HG03066 (cell line): ENCODE results near the gene QRFP.

ENCODE experiments used
- ATAC-seq: cut with Tn5 transposase; IDR thresholded peaks from one replicate; pipeline ENCODE4 v1.9.1; 2021; ENCODE audit warnings: low read depth; ENCODE audit not compliant: unreplicated experiment

QRFP gene

DNA sequence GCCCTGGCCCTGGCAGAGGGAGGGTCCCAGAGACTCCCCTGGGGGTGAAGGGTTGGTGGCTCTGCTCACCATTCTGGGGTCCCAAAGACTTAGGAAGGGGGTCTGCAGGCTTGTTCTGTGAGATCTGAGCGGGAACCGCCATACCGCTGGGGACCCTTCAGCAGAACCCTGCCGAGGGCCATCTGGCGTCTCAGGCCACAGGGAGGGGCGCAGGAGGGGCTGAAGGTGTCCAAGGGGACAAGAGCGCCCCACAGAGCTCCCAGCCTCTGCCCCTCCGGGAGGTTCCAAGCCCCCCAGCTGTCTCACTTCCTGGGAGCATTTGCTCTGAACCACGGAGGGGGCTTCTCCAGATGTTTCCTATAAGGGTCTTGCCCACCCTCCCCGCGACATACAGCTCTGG, 37.6 kb upstream of the QRFP start:
- no peak for ATAC-seq

DNA sequence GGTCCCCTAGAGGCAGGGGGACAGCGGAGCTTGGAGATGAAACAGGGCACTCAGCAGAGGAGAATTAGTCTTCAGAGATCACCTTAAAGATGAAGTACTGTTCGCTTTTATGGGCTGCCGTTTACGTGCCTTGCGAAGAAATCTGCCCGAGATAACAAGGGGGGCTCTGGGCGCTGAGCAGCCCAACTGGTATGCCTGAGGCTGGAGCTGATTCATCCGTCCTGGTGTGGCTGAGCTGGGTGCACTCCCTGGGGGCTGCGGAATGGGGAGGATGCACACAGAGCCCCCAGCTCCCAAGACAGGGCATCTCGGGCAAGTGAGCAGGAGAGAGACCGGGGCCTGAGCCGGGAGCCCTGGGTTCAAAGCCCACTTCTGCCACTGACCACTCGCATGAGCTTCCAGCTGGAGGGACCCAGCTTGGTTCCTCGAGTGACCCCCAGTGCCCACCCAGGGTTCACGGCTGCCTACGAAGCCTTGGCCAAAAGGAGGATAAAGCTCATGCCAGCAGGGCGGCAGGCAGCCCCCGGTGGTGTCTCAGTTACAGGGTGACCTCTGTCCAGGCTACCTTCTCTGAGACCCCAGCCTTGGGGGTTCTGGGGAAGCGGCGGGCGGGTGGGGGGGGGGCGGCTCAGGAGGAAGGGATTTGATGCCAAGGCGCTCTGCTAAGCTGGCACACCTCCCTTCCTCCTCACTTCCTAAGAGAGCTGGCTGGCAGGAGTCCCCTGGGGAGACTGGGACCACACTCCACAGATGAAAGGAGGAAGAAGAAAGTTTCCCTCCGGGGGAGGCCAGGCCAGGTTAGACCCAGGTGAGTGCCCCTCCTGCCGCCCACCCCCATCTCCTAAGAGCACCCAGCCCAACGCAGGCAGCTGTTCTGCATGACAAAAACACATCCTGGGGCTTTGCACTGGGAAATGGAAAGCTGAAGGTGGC, 36.8 kb upstream of the QRFP start:
- ATAC-seq = no peak

DNA sequence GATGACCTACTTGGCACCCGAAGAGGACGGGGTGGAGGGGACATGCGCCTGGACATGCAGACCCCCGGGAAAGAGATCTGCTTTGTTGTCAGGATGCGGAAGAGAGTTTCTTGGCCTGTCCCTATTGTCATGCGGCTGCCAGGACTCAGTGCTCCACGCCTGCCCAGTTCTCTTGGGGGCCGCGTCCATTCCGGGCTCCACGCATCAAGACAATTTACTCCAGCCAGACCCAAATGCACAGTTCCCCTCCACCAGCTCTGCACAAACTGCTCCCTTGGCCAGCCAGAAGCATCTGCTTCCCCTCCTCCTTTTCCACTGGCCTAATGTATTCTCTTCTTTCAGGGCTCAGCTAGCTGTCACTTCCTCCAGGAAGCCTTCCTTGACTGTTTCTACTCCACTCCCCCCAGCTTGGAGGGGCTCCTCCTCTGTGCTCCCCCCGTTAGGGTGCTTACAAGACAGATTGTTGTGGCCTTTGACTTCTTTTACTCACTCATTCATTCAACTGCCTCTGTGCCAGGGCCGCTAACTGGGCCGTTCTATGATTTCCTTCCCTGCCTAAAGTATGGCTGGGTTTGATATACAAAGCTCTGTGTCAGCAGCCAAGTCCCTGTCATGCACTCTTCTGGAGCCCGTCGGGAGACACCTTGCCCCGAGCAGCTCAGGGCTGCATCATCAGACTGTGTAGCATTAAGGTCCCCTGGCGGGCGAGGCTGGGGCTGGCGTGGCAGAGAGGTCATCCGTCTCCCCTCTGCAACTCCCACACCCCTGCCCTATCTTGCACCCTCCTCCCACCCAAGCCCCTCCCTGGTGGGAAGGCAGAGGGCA, 35.9 kb upstream of the QRFP start:
- ATAC-seq = no peak

DNA sequence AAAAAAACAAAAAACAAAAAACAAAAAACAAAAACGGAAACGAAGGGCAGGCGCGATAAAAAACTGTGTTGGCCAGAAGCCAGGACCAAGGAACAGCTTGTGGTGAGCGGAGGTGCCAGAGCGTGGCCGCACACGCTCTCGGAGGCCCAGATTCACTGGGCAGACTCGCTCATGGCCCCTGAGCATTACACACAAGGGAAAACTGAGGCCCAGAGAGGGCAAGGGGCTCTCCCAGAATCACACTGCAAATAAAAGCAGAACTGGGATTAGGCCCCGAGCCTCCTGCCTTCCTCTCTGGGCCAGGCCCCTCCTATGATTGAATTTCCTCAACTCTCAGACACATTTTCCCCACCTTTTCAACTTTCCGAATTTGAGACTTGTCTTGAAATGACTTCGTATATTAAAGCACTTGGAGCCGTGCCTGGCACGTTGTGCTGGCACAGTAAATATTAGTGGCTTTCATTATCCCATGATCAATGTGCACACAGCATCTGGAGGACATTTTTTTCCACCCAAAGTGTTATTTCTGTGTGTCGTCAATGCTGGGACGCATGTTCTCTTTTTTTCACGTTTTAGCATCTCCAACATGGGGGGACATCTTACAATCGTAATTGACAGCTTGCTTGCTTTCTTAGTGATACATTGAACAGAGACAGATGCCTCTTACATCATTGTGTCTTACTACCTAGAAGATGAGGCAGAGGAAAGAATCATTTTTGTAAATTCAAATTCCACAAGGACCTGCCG, 35.1 kb upstream of the QRFP start:
- ATAC-seq = no peak

DNA sequence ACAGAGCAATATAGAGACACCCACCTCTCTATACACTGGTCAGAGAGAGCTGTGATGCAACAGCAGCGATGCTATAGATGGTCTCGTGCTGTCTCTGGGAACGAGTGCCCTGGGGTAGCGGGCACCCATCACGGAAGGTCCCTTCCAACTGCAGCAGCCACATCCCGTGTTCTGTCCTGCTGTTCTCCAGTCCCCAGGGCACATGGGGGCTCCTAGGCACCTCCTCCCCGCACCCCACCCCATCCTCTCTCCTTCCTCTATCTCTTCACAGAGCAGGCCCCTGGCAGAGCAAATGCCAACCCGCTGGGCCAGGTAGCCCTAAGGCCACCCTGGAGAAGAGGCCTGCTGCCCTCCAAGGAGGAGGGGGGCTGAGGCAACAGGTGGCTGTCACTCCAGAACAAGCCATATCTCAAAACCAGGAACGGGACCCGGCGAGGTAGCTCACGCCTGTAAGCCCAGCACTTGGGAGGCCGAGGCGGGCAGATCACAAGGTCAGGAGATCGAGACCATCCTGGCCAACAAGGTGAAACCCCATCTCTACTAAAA, 34.3 kb upstream of the QRFP start:
- no peak for ATAC-seq

DNA sequence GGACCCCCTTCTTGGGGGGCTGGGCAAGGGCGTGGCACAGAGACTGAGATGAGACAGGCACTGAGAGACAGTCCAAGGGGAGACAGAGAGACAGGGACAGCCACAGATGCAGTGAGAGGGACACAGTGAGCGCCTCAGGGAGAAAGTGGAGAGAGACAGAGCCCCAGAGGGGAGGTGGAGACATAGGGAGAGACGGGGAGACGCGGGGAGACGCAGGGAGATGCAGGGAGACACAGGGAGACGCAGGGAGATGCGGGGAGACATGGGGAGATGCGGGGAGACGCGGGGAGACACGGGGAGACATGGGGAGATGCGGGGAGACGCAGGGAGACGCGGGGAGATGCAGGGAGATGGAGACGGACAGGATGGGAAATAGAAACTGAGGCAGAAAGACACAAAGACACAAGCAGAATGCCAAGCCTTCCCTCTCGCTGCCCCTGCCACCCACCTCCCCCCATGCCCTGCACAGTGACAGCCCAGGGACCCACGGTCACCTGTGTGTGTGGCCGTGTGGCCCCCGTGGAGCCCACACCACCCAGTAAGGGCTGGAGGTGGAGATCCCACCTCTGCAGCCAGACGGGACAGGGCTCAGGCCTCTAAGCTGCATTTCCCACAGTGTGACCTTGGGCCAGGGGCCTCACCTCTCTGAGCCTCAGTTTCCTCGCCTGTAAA, 33.7 kb upstream of the QRFP start:
- ATAC-seq = no peak

DNA sequence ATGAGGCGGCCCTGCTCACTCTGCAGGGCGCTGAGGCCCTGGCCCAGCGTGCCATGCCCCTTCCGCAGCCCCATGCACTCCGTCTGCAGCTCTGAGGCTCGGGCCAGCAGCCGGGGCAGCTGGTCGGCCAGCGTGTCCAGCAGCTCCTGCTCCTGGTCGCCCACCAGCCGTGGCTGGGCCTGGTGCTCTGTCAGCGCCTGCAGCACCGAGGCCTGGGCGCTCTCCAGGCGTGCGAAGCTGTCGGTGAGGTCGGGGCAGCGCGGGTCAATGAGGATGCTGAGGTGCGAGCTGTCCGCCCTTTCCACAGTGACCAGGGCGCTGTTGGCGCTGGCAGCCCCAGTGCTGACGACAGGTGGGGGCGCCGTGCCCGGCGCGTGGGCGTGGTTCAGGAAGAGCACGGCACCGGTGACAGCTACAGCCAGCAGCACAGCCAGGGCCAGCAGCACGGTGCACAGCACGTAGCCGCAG, 33.0 kb upstream of the QRFP start:
- ATAC-seq = no peak

DNA sequence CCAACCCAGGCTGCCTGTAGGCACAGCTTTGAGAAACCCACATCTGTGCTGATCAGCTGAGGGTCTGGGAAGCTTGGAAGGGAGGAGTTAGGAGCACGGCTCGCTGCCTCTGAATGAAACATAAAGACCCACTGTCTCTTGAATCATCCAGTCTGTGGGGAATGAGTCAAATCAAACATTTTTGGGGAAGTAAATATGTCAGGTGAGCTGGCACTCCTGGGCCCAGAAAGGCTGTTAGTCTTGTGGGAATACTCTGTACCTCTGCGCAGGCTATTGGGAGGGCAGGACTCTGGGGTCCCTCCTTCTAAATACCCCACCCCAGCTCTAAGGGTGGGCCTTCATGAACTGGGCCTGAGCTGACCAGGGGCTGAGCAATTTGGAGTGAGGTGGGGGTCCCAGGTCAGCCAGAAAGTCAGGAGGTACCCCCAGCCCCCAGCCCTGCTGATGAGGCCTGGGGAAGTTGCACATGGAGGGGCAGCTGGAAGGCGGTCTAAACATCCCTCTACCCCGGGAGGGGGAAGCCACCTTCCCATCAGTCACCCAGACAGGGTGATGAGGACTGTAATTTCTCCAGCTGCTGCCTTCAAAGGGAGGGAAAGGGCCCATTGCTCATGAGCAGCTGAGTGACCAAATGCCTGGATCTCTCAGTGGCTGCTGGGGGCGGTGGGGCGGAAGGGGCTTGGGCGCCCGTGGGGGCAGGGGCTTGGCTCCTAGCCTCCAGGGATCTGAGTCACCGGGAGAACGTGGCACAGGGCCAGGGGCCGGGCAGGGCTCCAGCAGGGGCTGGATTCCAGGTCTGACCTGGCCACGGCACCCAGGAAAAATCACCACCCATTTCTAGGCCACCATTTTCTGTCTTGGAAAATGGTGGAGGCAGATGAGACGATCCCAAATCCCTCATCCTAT, 31.6 kb upstream of the QRFP start:
- ATAC-seq = no peak

DNA sequence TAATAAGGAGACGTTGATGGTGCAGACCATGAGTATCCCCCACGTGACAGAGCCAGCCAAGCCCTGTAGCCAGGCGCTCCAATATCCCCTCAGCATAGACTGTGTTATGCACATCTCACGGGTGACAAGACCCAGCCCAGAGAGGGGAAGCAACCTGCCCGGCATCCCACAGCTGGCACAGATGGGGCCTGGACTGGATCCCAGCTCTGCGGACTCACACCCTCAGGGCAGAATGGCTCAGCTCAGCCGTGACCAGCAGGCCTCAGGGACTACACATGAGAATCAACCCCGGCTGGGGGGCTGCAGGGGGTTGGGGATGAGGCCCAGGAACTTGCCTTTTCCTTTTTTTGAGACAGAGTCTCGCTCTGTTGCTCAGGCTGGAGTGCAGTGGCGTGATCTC, 30.7 kb upstream of the QRFP start:
- no peak for ATAC-seq

DNA sequence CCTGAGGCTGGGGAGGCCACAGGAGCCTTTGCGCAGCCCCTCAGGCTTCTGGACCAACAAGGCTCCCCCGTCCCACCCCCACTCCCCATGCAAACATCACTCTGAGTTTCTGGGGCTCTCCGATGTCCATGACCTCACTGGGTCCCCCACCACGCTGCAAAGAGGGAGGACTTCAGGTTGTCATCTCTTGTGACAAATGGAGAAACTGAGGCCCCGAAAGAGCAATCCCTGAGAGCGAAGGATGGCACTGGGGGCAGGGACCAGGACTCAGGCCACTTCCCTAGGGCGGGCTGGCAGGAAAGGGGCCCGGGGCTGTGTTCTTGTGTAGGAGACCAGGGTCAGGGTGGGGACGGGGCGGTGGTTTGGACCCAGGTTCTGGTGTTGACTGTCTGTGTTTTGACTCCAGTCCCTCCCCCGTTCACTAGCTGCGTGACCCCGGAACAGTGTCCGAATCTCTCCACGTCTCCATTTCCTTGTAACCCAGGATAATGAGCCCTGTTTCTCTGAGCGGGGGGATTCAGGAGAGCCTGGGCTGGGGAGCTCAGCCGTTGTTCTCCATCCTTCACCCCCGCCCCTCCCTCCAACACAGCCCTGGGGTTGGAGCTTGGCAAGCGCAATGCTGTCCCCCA, 28.6 kb upstream of the QRFP start:
- ATAC-seq = no peak

DNA sequence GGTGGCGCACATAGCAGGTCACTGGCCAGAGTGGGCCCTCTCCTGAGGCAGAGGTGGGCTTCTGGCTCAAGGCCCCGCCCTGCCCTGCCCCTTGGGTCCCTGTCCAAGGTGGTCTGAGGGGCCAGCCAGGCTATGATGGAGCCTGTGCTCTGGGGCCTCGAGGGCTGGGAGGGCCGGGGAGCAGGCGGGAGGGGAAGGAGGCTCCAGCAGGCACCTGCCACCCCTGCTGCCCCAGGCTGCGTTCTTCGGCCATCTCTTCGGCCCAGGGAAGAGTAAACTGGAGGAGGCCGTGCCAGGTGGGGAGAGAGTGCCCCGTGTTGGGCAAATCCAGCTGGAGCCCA, 27.8 kb upstream of the QRFP start:
- no peak for ATAC-seq

DNA sequence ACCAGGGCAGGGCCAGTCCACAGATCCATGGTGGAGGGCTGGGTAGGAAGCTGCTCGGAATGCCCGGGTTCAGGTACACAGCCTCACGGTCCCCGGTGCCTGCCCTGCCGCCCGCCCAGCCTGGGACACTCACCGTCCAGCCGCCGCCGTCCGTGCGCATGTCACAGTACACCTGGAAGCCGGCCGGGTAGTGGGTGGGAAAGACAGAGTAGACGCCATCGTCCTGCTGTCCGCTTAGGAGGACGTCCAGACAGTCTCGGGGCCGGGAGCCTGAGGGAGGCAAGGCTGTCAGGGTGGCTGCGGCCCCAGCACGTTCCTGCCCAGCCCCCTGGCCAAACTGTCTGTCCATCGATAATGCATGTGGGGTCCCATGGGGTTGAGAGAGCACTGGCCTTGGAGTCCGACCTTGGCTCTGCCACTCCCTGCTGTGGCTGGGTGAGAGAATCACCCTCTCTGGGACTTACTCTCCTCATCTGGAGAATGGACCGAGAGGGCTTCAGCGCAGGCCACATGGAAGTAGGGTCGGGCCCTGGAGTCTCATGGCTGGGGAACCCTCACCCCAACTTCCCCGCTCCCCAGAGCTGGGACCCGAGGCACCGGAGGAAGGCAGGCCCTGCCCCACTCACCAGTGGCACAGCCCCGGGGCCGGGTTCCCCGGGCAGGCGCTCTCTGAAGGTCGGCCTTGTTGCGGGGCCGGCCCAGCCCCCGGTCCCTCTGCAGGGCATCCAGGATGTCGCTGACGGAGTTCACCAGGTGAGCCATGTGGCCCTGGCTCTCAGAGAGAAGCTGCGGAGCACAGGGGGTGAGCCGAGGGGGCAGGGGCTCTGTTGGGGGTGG, 27.2 kb upstream of the QRFP start:
- ATAC-seq = no peak

DNA sequence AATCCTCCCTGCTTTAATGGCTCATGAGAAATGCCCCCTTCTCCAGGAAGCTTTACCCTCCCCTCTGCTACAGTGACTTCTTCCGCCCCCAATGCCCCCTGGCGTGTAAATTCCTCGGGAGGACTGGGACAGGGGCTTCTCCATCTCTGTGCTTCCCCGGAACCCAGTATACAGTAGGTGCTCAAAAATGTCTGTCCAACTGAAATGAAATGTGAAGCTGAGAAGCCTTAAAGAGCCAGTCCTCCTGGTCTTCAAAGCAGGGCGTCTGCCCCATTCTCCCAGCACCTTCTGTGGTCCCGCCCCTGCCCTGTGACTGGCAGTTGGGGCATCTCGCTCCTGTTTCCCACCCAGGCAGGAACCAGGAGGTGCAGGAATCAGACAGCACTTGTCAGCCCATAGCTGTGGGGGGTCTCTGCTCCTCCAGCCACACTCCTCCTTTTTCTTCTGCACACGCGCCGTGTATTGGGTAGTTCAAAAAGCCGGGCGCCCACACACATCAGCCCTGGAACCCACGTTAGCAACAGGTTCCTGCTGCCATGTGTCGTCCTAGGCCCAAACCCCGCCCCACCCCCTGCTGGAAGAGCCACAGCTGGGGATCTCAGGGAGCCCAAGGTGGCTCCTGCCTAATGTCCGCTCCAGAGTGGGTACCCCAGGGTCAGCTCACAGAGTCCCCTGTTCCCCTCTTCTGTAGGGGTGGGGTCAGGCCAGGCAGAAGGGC, 26.4 kb upstream of the QRFP start:
- ATAC-seq = no peak

DNA sequence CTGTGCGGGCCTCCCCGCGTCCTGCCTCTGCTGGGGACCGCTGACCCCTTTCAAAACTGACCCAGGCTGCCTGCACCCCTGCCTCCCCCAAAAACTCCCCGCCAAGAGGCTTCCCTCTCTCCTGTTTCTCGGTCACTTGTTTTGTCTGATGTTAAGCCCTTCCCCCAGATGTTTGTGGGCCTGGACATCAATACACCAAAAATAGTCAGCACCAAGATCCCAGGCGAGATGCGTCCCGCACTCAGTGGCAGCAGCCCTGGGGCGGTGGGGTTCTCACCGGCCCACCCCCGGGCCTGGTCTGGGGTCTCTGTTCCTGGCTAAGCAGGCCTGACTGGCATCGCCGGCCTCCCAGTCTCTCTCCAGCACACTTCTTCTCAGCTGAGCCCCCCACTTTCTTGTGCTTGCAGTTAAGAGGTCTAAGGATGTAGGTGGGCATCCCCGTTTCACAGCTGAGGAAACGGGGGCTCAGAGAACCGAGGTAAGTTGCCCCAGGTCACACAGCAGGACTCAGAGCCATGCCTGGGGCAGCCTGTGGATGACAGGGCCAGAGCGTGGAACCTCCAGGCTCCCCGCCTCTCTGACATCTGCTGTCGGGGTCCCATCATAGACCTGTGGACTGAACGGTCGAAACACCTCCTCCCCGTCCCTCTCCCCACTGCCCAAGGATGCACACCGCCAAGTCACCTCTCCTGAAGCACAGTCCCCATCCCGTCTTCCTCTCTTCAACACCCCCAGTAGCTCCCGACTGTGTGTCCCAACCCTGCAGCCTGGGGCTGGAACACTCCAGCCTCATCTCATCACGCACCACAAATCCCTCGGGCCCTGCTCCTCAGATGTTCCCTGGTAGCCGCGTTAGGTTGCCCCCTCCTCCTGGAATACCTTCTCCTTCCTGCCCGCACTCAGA, 25.6 kb upstream of the QRFP start:
- ATAC-seq = no peak

DNA sequence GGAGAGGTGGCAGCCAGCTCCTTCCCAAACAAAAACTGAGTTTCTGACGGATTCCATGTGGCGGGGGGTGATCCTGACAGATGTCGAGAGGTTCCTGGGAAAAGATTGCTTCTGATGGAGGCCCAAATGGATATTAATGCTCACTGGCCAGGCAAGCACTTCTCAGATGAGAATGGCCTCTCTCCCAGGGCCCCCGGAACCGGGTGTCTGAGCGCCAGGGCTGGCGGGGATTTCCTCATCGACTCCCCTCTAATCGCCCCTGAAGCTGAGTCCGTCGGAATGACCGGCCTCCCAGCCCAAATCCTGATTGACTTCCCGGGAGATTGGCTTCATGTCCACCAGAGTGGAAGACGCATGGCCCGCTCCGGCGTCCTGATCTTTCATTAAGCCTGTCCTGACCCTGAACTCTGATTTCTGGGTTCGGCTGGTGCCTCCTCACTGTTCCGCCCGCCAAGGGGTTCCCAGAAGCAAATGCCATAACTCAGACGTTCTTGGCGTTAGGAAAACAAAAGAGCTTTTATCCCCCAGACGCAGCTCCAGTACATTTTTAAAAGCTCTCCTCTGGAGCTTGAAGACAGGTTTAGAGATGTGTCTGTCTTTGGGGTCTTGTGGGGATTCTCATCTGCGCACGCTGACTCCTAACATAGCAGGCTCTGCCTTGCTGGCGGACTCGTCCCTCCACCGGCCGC, 24.8 kb upstream of the QRFP start:
- ATAC-seq = no peak
